ENCODE data around the gene PTDSS2.

The PTDSS2 gene

GRCh38 chr11:447923-448731, 2.0 kb upstream of the PTDSS2 start:
- DNase-seq (ENCODE audit: low read depth, low spot score): no peak

- DNase-seq (ENCODE audit: low read depth, low spot score): no peak
These were observed 851 bp downstream of the PTDSS2 start for GRCh38 chr11:450809-451451.

- no peak for DNase-seq (ENCODE audit: low read depth, low spot score)
These were observed 1.7 kb downstream of the PTDSS2 start for GRCh38 chr11:451738-452137.

- no peak for DNase-seq (ENCODE audit: low read depth, low spot score)
These were observed 2.2 kb downstream of the PTDSS2 start for GRCh38 chr11:452203-452744.

- DNase-seq (ENCODE audit: low read depth, low spot score): no peak
These were observed 2.9 kb downstream of the PTDSS2 start for GRCh38 chr11:452916-453527.

GRCh38 chr11:453564-453963, 3.5 kb downstream of the PTDSS2 start:
- no peak for DNase-seq (ENCODE audit: low read depth, low spot score)

- DNase-seq (ENCODE audit: low read depth, low spot score): no peak
These were observed 4.0 kb downstream of the PTDSS2 start for GRCh38 chr11:454043-454442.

- no peak for DNase-seq (ENCODE audit: low read depth, low spot score)
These were observed 4.9 kb downstream of the PTDSS2 start for GRCh38 chr11:454801-455565.

- no peak for DNase-seq (ENCODE audit: low read depth, low spot score)
These were observed 5.6 kb downstream of the PTDSS2 start for GRCh38 chr11:455566-456147.

GRCh38 chr11:456533-456932, 6.5 kb downstream of the PTDSS2 start:
- DNase-seq (ENCODE audit: low read depth, low spot score): no peak

GRCh38 chr11:457111-457760, 7.2 kb downstream of the PTDSS2 start:
- DNase-seq (ENCODE audit: low read depth, low spot score): no peak

GRCh38 chr11:459511-460220, 9.6 kb downstream of the PTDSS2 start:
- DNase-seq (ENCODE audit: low read depth, low spot score): no peak

GRCh38 chr11:460331-461199, 10.5 kb downstream of the PTDSS2 start:
- no peak for DNase-seq (ENCODE audit: low read depth, low spot score)

GRCh38 chr11:461626-462025, 11.5 kb downstream of the PTDSS2 start:
- no peak for DNase-seq (ENCODE audit: low read depth, low spot score)

- DNase-seq (ENCODE audit: low read depth, low spot score): no peak
These were observed 12.2 kb downstream of the PTDSS2 start for GRCh38 chr11:462107-462890.

GRCh38 chr11:464316-464715, 14.2 kb downstream of the PTDSS2 start:
- no peak for DNase-seq (ENCODE audit: low read depth, low spot score)

GRCh38 chr11:465896-466530, 15.9 kb downstream of the PTDSS2 start:
- no peak for DNase-seq (ENCODE audit: low read depth, low spot score)

GRCh38 chr11:468036-468435, 18.0 kb downstream of the PTDSS2 start:
- no peak for DNase-seq (ENCODE audit: low read depth, low spot score)
